Measurements from ENCODE around the gene CHRDL1. TPM values are rescaled to one million over a fixed set of nuclear protein-coding genes. Genes with fewer than 3 reads are reported as not detected.

CHRDL1 gene
- polyA plus RNA-seq, 10 donors, result 5.1 to 13.9 (median 10.6) TPM

GRCh38 chrX:110745288-110745687 lies 50.3 kb downstream of the CHRDL1 start:
- DNase-seq, result peak in 1 of 3 donors; percentile 20

GRCh38 chrX:110743679-110744340 lies 51.8 kb downstream of the CHRDL1 start:
- DNase-seq, result peak in 1 of 3 donors; percentile 46

DNA sequence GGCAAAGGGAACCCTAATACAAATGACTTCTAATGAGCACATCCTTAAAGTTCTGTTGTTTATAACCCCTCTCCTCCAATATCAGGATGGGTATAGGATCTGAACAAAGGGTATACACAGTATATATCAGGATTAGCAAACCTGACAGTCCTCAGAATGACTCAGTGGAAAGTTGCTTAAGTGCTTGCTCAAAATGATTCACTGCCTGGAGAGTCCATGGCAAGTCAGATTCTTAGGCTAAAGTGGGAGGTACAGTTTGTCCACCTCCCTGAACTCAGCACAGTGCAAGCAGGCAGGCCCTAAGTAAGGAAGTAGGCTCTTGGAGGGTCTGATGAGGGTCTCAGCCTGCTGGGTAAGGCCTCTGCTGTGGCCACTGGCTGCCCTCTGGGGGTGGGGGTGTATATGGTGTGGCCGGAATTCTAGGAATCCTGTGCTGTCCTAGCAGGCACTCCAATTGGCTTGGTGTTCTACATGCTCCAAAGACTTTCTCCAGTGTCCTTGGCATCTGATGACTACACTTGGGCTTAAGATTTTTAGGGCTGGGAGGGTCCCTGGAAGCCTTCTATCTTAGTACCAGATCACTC lies 54.3 kb downstream of the CHRDL1 start:
- DNase-seq, result no peak

GRCh38 chrX:110734894-110735541 lies 60.6 kb downstream of the CHRDL1 start:
- no peak for DNase-seq

- DNase-seq, result no peak
Observed at GRCh38 chrX:110734271-110734670, 61.3 kb downstream of the CHRDL1 start.

- DNase-seq, result no peak
Observed at GRCh38 chrX:110733166-110733565, 62.5 kb downstream of the CHRDL1 start.

DNA sequence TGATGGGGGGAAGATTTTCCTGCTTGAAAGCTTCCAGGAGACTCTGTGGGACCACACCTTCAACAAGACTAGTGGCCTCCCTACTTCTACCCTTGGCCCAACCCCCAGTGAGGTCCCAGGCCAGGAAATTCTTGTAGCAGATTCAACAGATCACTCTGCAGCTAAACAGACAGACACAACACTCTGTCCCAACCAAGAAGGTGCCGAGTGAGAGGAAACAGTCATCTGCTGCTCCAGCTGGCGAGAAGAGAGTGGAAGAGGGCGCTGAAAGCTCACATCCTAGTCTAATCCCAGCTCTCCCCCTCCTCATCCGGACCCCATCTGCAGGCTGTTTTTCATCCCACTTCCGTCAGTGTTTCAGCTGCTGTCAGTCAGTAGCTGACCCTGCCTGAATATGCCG lies 63.4 kb downstream of the CHRDL1 start:
- DNase-seq, result peak in 1 of 3 donors; percentile 33

- DNase-seq, result no peak
Observed at GRCh38 chrX:110723844-110724243, 71.8 kb downstream of the CHRDL1 start.

GRCh38 chrX:110722135-110722534 lies 73.5 kb downstream of the CHRDL1 start:
- DNase-seq, result no peak

DNA sequence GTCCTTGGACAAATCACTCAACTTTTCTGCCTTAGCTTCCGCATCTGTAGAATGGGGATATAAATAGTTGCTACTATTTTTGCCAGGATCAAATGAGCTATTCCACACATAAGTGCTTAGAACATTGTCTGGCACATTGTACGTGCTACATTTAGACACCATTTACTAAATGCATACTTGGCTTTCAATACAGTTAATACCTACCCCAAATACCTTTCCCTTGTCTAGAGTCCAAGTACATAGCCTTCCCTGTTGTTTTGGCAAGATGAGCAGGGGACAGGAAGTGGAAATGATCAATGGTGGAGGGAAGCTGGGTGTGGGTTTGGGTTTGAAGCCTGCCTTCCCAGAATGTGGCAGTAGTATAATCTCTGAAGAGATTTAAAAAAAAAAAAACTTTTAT lies 82.0 kb downstream of the CHRDL1 start:
- DNase-seq, result no peak

GRCh38 chrX:110706446-110706845 lies 89.2 kb downstream of the CHRDL1 start:
- no peak for DNase-seq

GRCh38 chrX:110703641-110704040 lies 92.0 kb downstream of the CHRDL1 start:
- DNase-seq, result no peak

GRCh38 chrX:110699109-110699508 lies 96.5 kb downstream of the CHRDL1 start:
- DNase-seq, result no peak

- no peak for DNase-seq
Observed at GRCh38 chrX:110698696-110699095, 96.9 kb downstream of the CHRDL1 start.

DNA sequence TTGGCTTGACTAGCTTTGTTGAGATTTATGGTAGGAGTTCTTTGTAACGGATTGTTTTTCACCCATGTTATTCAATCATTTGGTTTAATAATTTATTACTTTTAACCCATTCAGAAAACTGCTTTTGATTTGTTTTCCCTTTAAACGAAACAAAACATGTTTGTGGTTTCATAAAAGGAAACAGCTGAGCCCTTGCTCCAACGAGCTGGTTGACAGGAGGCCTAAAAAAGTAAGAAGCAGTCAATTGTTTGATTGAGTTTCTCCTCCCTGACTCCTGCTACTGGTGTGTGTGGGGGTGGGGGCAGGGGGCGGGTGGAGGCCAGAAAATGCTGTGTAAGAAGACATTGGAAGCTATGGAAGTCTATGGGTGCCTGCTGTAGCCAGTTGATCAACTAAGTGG lies 102.8 kb downstream of the CHRDL1 start:
- DNase-seq, result no peak

GRCh38 chrX:110691446-110691845 lies 104.2 kb downstream of the CHRDL1 start:
- no peak for DNase-seq

GRCh38 chrX:110684653-110685052 lies 111.0 kb downstream of the CHRDL1 start:
- no peak for DNase-seq

DNA sequence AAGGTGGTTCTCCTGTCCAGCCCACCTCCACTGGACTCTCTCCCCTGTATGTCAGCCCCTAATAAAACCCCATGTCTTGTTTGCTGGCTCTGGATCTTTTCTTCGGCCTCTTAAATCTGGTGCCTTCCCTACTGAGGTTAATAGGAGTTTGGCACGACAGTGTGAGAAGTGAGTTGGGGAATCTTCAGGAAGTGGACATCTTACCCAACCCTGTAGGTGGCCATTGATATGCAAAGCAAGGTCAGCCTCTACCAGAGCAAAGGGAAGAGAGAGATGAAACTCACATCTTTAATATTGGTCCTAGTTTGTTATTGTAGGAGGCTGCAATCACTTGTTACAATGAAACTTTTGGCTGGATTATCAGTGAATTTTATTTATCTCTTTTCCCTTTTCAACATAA lies 111.7 kb downstream of the CHRDL1 start:
- no peak for DNase-seq

DNA sequence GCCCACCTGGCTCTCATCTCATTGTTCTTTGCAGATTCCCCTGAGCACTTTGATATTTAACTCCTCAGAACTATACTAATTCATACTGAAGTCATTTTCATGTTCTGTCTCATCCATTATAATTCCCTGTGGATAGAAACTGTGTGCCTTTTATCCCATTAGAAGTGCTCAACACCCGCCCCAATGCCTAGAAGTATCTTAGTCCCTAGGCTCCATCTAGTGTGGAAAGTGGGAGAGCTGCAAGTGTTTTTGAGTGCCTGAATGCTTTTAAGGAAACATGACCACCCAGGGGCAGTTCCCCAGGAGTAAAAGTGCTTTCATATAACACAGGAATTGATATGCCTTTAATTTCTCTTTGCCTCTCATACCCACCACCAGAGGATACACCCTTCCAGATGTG lies 117.0 kb downstream of the CHRDL1 start:
- DNase-seq, result no peak

GRCh38 chrX:110675886-110676285 lies 119.7 kb downstream of the CHRDL1 start:
- no peak for DNase-seq

- DNase-seq, result no peak
Observed at GRCh38 chrX:110671068-110671803, 124.4 kb downstream of the CHRDL1 start.

GRCh38 chrX:110669572-110669971 lies 126.0 kb downstream of the CHRDL1 start:
- no peak for DNase-seq

GRCh38 chrX:110667706-110668105 lies 127.9 kb downstream of the CHRDL1 start:
- no peak for DNase-seq

Measured in muscle of back (tissue), 11 donors.